NB4 (cell line): Measurements from ENCODE around the gene SLC25A25.

ENCODE experiments used
- MYC ChIP-seq: IDR thresholded peaks from 2 replicates; pipeline ENCODE4 v1.6.1; 2011; ENCODE audit warnings: low read depth, low read length
- POLR2A ChIP-seq: IDR thresholded peaks from 2 replicates; pipeline ENCODE4 v1.6.1; 2011; ENCODE audit warnings: mild to moderate bottlenecking; ENCODE audit not compliant: insufficient read length; ENCODE audit errors: extremely low read depth
- TF ChIP-seq, protein P1 (sequence below): IDR thresholded peaks from one replicate; pipeline ENCODE4 v1.5.1; 2012; ENCODE audit warnings: low read depth, low read length
- TF ChIP-seq, protein P2 (sequence below): IDR thresholded peaks from 2 replicates; pipeline ENCODE4 v1.6.1; 2011; ENCODE audit warnings: low read depth, low read length

DNA sequence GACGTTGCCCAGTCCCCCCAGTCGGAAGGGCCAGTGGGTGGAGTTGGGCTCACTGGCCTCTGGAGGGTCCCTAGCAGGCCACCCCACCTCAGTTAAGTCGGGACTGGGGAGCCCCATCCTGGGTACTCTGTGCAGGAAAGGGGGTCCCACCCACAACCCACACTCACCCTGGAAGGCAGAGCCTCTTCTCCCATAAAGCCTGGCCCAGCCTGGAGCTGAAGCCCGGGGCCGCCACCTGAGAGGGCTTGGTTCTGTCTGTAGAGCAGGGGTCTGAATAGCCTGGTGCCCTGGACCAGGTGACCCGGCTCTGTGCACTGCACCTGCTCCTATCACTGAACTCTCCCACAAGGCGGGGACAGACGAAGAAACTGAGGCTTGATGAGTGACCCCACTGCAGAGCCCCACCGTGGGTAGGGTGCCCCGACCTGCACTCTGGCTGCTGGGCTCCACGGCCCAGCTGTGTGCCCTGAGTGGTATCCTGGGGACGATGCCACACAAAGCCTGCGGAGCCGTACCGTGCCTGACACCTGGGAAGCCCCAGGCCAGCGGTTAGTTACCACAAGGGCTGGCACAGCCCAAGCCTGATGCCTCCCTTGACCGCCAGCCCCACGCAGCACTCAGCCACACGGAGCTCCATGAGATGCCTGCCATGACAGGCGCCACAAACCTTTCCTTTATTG is 52.2 kb downstream of the SLC25A25 start:
- no peak for TF ChIP-seq POLR2A
- TF ChIP-seq, protein P1, sequence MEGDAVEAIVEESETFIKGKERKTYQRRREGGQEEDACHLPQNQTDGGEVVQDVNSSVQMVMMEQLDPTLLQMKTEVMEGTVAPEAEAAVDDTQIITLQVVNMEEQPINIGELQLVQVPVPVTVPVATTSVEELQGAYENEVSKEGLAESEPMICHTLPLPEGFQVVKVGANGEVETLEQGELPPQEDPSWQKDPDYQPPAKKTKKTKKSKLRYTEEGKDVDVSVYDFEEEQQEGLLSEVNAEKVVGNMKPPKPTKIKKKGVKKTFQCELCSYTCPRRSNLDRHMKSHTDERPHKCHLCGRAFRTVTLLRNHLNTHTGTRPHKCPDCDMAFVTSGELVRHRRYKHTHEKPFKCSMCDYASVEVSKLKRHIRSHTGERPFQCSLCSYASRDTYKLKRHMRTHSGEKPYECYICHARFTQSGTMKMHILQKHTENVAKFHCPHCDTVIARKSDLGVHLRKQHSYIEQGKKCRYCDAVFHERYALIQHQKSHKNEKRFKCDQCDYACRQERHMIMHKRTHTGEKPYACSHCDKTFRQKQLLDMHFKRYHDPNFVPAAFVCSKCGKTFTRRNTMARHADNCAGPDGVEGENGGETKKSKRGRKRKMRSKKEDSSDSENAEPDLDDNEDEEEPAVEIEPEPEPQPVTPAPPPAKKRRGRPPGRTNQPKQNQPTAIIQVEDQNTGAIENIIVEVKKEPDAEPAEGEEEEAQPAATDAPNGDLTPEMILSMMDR: no peak
- TF ChIP-seq, protein P2, sequence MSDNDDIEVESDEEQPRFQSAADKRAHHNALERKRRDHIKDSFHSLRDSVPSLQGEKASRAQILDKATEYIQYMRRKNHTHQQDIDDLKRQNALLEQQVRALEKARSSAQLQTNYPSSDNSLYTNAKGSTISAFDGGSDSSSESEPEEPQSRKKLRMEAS: no peak
- no peak for TF ChIP-seq MYC
